HUES64 (cell line): ENCODE results near the gene GALNT10.

Experiments used
- H3K27ac ChIP-seq: 2 replicates; pipeline ENCODE4 v1.7.0; 2013; ENCODE audit warnings: low read depth, low read length, inconsistent platforms
- H3K27me3 ChIP-seq: 2 replicates; pipeline ENCODE4 v1.6.1; 2013; ENCODE audit warnings: mild to moderate bottlenecking, low read length; ENCODE audit not compliant: insufficient read depth
- H3K36me3 ChIP-seq: 2 replicates; pipeline ENCODE4 v1.6.1; 2013; ENCODE audit warnings: mild to moderate bottlenecking, low read length; ENCODE audit not compliant: insufficient read depth
- H3K4me1 ChIP-seq: 2 replicates; pipeline ENCODE4 v1.6.1; 2013; ENCODE audit warnings: mild to moderate bottlenecking, low read length, moderate library complexity; ENCODE audit not compliant: insufficient read depth
- H3K4me3 ChIP-seq: 2 replicates; pipeline ENCODE4 v1.5.1; 2013; ENCODE audit warnings: mild to moderate bottlenecking, low read length, moderate library complexity
- H3K9ac ChIP-seq: 2 replicates; pipeline ENCODE4 v1.6.1; 2013; ENCODE audit warnings: mild to moderate bottlenecking, low read depth, low read length
- H3K9me3 ChIP-seq: 2 replicates; pipeline ENCODE4 v1.6.1; 2013; ENCODE audit warnings: low read depth, low read length; ENCODE audit not compliant: insufficient read depth
- WGBS: fragments of 150-250, 120-280 bp; methylation state at CpG from one replicate; pipeline ENCODE4 v1.1.7; 2013; ENCODE audit warnings: missing lambda C conversion rate; 5-methylcytosine and 5-hydroxymethylcytosine counted together

Gene GALNT10

DNA sequence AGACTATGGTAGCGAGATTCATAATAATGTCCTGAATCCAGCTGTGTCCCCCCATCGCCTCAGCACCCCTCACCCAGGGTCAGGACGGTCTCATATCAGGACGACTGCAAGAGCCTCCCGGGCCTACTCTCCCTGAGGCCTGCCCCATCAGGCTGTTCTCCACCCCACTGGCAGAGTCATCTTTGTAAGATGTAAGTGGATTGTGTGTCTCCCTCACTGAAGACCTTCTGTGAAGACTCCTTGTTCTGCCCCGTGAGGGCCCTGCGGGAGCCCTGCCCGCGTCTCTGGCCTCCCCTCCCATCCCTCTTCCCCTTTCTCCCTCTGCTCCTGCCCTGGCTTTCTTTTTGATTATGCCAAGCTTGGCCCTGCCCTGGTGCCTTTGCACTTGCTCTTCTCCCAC is 211.4 kb downstream of the GALNT10 start:
- no peak overlapping the region for H3K27ac ChIP-seq
- H3K4me1 ChIP-seq = 0 out of 2 replicates have a peak, but pooled peaks cover 7% of the 10 kb centered on the region
- H3K4me3 ChIP-seq = no peak overlapping the region
- no peaks in the 10 kb centered on the region for H3K36me3 ChIP-seq
- no peaks in the 10 kb centered on the region for H3K27me3 ChIP-seq
- H3K9me3 ChIP-seq = no peaks in the 10 kb centered on the region
- no peak overlapping the region for H3K9ac ChIP-seq
- 93% methylated on average over 9 of the region's 9 CpGs for WGBS

DNA sequence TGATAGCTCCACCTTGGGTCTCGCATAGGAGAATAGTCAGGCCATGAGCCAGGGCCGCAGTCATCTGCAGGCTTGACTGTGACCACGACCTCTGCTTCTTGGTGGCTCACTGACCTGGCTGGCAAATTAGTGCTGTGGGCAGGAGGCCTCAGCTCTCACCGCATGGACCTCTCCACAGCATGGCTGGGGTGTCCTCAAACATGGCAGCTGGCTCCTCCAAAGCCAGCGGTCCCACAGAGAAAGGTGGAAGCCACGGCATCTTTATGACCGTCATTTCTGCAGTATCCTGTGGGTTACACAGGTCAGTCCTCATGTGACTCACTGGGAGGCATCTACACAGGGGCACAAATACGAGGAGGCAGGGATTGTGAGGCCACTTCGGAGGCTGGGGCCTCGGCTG is 212.1 kb downstream of the GALNT10 start:
- H3K27ac ChIP-seq = no peak overlapping the region
- 0 out of 2 replicates have a peak, but pooled peaks cover 7% of the 10 kb centered on the region for H3K4me1 ChIP-seq
- no peaks in the 10 kb centered on the region for H3K36me3 ChIP-seq
- 94% methylated on average over 10 of the region's 10 CpGs for WGBS
- H3K27me3 ChIP-seq = no peaks in the 10 kb centered on the region
- no peak overlapping the region for H3K9ac ChIP-seq
- H3K4me3 ChIP-seq = no peak overlapping the region
- H3K9me3 ChIP-seq = no peaks in the 10 kb centered on the region

DNA sequence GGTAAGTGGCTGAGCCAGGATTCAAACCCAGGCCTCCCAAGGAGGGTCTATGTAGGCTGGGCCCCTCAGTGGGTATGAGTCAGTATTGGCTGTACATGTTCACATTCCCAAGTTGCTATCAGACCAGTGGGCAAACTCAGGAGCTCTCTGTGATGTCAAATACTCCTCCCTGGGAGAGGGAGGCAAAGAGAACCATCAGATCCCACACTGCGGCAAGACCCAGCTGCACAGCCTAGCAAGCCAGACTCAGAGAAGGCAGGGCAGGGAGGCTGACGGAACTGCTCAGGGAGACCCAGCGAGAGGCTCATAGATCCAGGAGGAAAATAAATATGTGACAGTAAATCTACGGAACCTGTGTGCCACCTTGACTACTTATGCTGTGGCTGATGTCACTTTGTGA is 212.7 kb downstream of the GALNT10 start:
- Histone ChIP-seq H3K27ac (no peak overlapping the region), H3K4me3 (no peak overlapping the region), H3K9me3 (no peaks in the 10 kb centered on the region), H3K36me3 (no peaks in the 10 kb centered on the region), H3K9ac (no peak overlapping the region), H3K4me1 (0 out of 2 replicates have a peak, but pooled peaks cover 7% of the 10 kb centered on the region), H3K27me3 (no peaks in the 10 kb centered on the region)
- 96% methylated on average over 4 of the region's 4 CpGs for WGBS

DNA sequence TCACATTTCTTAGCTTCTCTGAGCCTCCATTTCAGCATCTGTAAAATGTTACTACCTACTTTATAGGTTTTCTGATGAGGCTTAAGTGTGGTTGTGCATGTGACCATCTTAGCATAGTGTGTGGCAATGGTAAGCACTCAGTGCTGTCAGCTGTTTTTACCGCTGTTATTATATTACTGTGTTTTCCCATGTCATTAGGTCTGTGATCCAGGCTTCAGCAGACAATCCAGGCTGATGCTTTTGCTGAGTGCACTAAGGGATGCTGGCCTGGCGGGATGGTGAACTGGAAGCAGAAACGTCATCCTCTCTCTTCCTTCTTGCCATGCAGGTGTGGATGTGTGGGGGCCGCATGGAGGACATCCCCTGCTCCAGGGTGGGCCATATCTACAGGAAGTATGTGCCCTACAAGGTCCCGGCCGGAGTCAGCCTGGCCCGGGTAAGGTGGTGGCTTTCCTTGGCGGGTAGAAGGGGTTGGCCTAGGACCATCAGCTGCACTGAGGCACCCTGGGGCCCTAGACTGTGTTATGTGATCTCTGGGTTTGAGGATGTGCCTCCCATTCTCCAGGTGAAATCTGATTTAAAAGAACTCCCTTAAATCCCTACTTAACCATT is 213.3 kb downstream of the GALNT10 start:
- no peak overlapping the region for H3K27ac ChIP-seq
- H3K4me1 ChIP-seq = 0 out of 2 replicates have a peak, but pooled peaks cover 7% of the 10 kb centered on the region
- WGBS = 87% methylated on average over 8 of the region's 8 CpGs

DNA sequence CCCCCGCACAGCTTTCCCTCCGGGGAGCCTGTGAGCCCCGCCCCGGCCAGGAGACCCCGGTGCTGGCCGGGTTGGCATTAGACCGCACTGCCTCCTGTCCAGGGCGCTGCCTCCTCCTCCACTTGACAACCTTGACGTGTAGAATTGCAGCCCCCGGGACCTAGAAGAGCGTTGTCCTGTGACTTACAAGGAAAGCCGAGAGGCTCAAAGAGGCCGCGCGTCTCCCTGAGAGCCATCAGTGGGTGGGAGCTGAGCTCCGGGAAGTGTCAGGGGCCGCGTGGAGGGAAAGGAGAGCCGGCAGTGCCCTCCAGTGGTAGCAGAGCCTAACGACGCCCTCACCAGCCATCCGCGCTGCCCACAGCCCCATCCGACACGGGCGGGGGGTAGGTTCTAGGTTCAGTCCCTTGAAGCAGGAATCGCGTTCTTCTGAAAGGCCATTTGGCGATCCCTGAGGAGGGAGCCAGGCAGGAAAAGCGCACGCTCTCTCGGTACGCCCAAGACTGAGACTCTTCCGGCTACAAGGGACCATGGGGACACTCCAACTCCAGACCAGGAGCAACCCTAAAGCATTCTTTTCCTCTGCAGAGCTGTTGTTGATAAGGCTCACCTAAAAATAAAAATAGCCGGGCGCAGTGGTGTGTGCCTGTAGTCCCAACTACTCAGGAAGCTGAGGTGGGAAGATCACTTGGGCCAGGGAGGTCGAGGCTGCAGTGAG is 214.7 kb downstream of the GALNT10 start:
- no peaks in the 10 kb centered on the region for H3K27me3 ChIP-seq
- WGBS = 13% methylated on average over 37 of the region's 37 CpGs
- 0 out of 2 replicates have a peak, but pooled peaks cover 7% of the 10 kb centered on the region for H3K4me1 ChIP-seq
- no peaks in the 10 kb centered on the region for H3K36me3 ChIP-seq
- H3K27ac ChIP-seq = no peak overlapping the region
- no peak overlapping the region for H3K9ac ChIP-seq
- peak overlapping the region; percentile 39 for H3K4me3 ChIP-seq
- no peaks in the 10 kb centered on the region for H3K9me3 ChIP-seq

More for the DNA sequence above, 213.3 kb downstream of the GALNT10 start:
- no peaks in the 10 kb centered on the region for H3K27me3 ChIP-seq
- no peak overlapping the region for H3K4me3 ChIP-seq
- H3K9me3 ChIP-seq = no peaks in the 10 kb centered on the region
- no peak overlapping the region for H3K9ac ChIP-seq
- no peaks in the 10 kb centered on the region for H3K36me3 ChIP-seq

DNA sequence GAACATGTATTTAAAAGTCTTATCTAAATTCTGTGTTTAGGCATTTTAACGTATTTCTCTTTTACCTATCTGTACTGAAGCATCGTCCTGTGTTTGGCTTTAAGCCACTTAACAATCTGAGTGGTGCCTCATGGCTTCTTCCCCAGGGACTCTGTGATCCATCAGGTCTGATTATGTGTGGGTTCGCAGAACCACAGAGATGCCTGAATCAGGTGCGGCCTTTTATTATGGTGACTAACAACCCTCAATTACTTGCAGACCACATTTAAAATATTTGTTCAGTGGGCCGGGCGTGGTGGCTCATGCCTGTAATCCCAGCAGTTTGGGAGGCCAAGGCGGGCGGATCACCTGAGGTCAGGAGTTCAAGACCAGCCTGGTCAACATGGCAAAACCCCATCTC is 215.7 kb downstream of the GALNT10 start:
- Histone ChIP-seq H3K36me3 (peaks cover 2% of the 10 kb centered on the region; the same call in 1 of the 2 replicates), H3K4me3 (no peak overlapping the region), H3K9me3 (no peaks in the 10 kb centered on the region), H3K4me1 (0 out of 2 replicates have a peak, but pooled peaks cover 7% of the 10 kb centered on the region), H3K9ac (no peak overlapping the region), H3K27ac (no peak overlapping the region), H3K27me3 (no peaks in the 10 kb centered on the region)
- 93% methylated on average over 8 of the region's 8 CpGs for WGBS

DNA sequence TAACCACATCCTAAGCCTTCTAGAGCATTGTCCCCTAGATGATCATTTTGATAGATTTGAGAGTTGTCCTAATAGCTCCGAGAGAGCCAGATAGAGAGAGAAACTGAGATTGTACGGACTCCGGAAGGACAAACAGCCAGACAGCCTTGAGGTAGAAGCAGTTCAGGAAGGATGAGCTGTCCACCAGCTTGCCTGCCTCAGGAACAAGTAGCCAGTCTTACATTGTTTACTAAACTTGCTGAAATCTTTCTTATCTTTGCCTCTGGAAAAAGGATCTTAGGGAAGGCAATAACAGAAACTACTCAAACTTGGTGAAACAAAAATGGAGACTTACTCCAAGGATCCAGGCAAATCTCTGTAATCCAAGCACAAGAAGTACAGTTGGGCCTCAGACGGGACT is 216.3 kb downstream of the GALNT10 start:
- Histone ChIP-seq H3K9ac (no peak overlapping the region), H3K9me3 (no peaks in the 10 kb centered on the region), H3K4me1 (0 out of 2 replicates have a peak, but pooled peaks cover 7% of the 10 kb centered on the region), H3K27me3 (no peaks in the 10 kb centered on the region), H3K4me3 (no peak overlapping the region), H3K27ac (no peak overlapping the region), H3K36me3 (peaks cover 8% of the 10 kb centered on the region)
- WGBS = 93% methylated on average over 4 of the region's 4 CpGs

DNA sequence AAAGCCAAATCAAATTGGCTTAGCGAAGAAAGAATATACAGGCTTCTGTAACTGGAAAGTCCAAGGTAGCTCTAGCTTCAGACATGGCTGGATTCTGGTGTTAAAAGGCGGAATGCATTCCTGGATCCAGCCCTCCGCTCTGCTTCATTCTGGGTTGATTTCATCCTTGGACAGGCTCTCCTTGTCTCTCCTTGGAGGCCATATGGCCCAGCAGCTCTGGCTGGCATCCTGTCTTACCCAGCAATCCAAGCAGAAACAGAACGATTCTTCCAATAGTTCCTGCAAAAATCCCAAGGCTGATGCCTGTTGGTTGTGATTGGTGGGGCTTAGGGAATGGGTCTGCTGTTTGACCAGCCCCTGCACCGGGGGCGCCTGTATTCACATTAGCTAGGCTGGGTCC is 218.3 kb downstream of the GALNT10 start:
- no peak overlapping the region for H3K27ac ChIP-seq
- no peaks in the 10 kb centered on the region for H3K9me3 ChIP-seq
- H3K9ac ChIP-seq = no peak overlapping the region
- H3K4me1 ChIP-seq = 0 out of 2 replicates have a peak, but pooled peaks cover 7% of the 10 kb centered on the region
- no peaks in the 10 kb centered on the region for H3K27me3 ChIP-seq
- peaks cover 12% of the 10 kb centered on the region for H3K36me3 ChIP-seq
- H3K4me3 ChIP-seq = no peak overlapping the region
- WGBS = 97% methylated on average over 6 of the region's 6 CpGs

DNA sequence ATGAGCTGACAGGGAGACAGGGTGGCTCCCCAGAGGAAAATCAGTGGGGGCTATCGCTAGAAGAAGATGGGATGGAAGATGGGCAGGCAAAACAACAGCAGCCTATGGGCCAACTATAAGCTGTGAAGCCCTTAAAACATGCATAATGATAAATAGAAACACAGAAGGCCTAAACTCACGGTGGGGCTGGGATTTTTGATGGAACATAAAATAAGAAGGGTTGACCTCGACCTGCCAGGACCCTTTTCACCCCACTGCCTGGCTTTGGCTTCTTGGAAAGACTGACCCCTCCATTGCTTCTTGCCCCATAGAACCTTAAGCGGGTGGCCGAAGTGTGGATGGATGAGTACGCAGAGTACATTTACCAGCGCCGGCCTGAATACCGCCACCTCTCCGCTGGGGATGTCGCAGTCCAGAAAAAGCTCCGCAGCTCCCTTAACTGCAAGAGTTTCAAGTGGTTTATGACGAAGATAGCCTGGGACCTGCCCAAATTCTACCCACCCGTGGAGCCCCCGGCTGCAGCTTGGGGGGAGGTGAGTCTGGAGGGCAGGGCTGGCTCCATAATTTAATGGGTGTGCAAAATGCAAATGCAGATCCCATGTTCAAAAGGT is 218.8 kb downstream of the GALNT10 start:
- H3K4me3 ChIP-seq = no peak overlapping the region
- H3K27ac ChIP-seq = no peak overlapping the region
- H3K4me1 ChIP-seq = 0 out of 2 replicates have a peak, but pooled peaks cover 5% of the 10 kb centered on the region
- H3K9ac ChIP-seq = no peak overlapping the region
- H3K36me3 ChIP-seq = peaks cover 15% of the 10 kb centered on the region
- no peaks in the 10 kb centered on the region for H3K27me3 ChIP-seq
- H3K9me3 ChIP-seq = no peaks in the 10 kb centered on the region
- WGBS = 93% methylated on average over 15 of the region's 15 CpGs

DNA sequence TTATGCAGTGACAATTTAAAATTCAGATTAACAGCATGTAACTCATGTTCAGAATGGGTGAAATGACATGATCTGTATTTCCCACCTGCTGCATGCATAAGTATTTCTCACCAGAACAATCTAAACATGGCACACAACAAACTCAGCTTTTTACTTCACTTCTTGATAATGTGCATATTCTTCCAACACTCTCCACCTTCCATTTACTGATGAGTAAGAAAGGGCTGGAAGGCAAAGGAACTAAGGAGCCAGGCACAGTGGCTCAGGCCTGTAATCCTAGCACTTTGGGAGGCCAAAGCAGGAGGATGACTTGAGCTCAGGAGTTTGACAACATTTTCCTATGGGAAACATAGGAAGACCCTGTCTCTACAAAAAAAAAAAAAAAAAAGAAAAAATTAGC is 219.5 kb downstream of the GALNT10 start:
- no peak overlapping the region for H3K9ac ChIP-seq
- H3K36me3 ChIP-seq = peaks cover 15% of the 10 kb centered on the region
- H3K9me3 ChIP-seq = no peaks in the 10 kb centered on the region
- H3K27me3 ChIP-seq = no peaks in the 10 kb centered on the region
- H3K27ac ChIP-seq = no peak overlapping the region
- no peaks in the 10 kb centered on the region for H3K4me1 ChIP-seq
- H3K4me3 ChIP-seq = no peak overlapping the region

DNA sequence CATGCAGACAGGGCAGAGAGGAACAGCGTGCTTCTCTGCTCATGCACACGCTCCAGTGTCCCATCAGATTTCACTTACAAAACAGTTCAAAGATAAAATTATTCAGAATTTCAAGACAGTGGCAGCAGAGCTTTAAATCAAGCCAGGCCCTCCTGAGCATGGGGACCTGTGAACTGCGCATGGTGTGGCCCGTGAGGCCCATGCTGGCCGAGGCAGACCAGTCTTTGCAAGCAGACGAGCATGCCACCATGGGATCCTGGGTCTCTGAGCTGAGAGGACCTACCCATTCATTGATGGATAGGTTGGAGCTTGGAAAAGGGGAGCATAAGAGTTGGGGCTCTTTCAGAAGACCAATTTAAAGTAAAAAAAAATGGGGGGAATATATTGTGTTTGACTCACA is 220.3 kb downstream of the GALNT10 start:
- 88% methylated on average over 6 of the region's 6 CpGs for WGBS
- Histone ChIP-seq H3K36me3 (peaks cover 15% of the 10 kb centered on the region), H3K9ac (no peak overlapping the region), H3K4me1 (no peaks in the 10 kb centered on the region), H3K27ac (no peak overlapping the region), H3K9me3 (no peaks in the 10 kb centered on the region), H3K4me3 (no peak overlapping the region), H3K27me3 (no peaks in the 10 kb centered on the region)
